ENCODE data around the gene CCDC134. TPM values are rescaled to one million over a fixed set of nuclear protein-coding genes. Genes with fewer than 3 reads are reported as not detected.

CCDC134 gene
- total and polyA plus RNA-seq, 2 of the 8 experiments (the other 6 are each of a cell fraction or from before 2014, with no cell fraction given), result 7.7 to 20.0 TPM

DNA sequence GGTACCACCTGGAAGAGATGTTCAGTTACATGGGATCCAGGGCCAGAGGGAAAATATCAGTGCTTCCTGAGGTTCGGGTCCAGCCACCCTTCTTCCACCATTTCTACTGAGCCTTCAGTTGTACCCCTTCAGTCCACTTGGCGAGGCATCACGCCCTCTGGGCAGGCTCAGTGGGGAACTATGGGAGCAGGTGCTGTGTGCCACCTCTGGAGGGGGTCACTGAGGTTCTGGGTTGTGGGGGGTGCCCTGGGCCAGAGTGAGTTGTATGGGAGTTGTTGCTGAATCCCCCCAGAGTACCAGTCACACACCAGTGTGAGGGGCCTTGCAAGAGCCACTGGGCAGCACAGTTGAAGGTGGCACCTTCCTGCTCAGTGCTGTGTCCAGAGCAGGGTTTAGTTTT lies 29.7 kb downstream of the CCDC134 start:
- H3K18ac ChIP-seq (ENCODE audit: extremely low read depth, low read length), result no peak overlapping the region
- TF ChIP-seq EGR1 (IDR thresholded peaks at IDR 0.05; ENCODE audit: borderline replicate concordance, low read depth, low read length), result no peak
- TF ChIP-seq, protein P1, sequence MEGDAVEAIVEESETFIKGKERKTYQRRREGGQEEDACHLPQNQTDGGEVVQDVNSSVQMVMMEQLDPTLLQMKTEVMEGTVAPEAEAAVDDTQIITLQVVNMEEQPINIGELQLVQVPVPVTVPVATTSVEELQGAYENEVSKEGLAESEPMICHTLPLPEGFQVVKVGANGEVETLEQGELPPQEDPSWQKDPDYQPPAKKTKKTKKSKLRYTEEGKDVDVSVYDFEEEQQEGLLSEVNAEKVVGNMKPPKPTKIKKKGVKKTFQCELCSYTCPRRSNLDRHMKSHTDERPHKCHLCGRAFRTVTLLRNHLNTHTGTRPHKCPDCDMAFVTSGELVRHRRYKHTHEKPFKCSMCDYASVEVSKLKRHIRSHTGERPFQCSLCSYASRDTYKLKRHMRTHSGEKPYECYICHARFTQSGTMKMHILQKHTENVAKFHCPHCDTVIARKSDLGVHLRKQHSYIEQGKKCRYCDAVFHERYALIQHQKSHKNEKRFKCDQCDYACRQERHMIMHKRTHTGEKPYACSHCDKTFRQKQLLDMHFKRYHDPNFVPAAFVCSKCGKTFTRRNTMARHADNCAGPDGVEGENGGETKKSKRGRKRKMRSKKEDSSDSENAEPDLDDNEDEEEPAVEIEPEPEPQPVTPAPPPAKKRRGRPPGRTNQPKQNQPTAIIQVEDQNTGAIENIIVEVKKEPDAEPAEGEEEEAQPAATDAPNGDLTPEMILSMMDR (IDR thresholded peaks at IDR 0.05; ENCODE audit: control extremely low read depth in 1 of 3, insufficient read depth in 1 of 3, low read depth in 1 of 3, low read length in 3 of 3), result peak; percentile 50 to 58 (median 55)
- 0 out of 4 replicates have a peak, but pooled peaks of 1 of the 2 experiments have one; percentile 4 for TF ChIP-seq RAD21 (IDR thresholded peaks at IDR 0.05 in 1 of 2, conservative IDR thresholded peaks at IDR 0.05 in 1 of 2; ENCODE audit: low read depth in 2 of 2, low read length in 2 of 2)
- no peak for FAIRE-seq
- peaks cover 0 to 8% (median 2%) of the 10 kb centered on the region in 4 experiments; a peak in 4 of 7 replicates for H3K4me1 ChIP-seq (replicated peaks in 1 of 4; ENCODE audit: control insufficient read depth in 3 of 4, insufficient read depth in 4 of 4, low read length in 3 of 4)
- H3K56ac ChIP-seq (replicated peaks; ENCODE audit: insufficient read length, low read depth, low read length), result no peak overlapping the region
- peaks cover 5% of the 10 kb centered on the region for H3K23me2 ChIP-seq (ENCODE audit: low read depth, low read length)
- peak overlapping the region; percentile 81 for H2BK120ac ChIP-seq (replicated peaks; ENCODE audit: low read depth, low read length)
- peaks cover 3 to 18% of the 10 kb centered on the region in 2 experiments; a peak in 3 of 4 replicates for H3K79me2 ChIP-seq (ENCODE audit: control insufficient read depth in 1 of 2, insufficient read depth in 2 of 2, low read length in 2 of 2)
- no peak overlapping the region for H2BK12ac ChIP-seq (ENCODE audit: low read depth, low read length)
- no peak for DNase-seq (ENCODE audit: low read depth in 1 of 2, low spot score in 2 of 2)
- 0 out of 2 replicates have a peak overlapping the region, but pooled peaks have one; percentile 1 for H4K8ac ChIP-seq (ENCODE audit: extremely low read depth, insufficient read depth, low read length)
- H3K27me3 ChIP-seq (replicated peaks in 1 of 4; ENCODE audit: control insufficient read depth in 3 of 4, extremely low read depth in 1 of 4, insufficient read depth in 3 of 4, low read length in 3 of 4), result no peaks in the 10 kb centered on the region
- no peak overlapping the region for H3K4me2 ChIP-seq (ENCODE audit: insufficient read depth in 1 of 2, low read depth in 2 of 2, low read length in 2 of 2)
- no peak overlapping the region for H2BK5ac ChIP-seq (ENCODE audit: low read depth, low read length)
- ChIA-PET CTCF (ENCODE audit: partially characterized antibody) (interaction anchor here (1.3 to 1.7 kb wide), 4 partner anchors 16 to 84 kb away, joined by 3 to 6 read pairs (median 4); no protein-coding TSS in a partner anchor), POLR2A (ENCODE audit: partially characterized antibody) (interaction anchor here (8.5 kb wide), 1 partner anchor 13 kb away, joined by 85 read pairs; no protein-coding TSS in a partner anchor)
- H3K4me3 ChIP-seq (ENCODE audit: extremely low read depth in 1 of 4, insufficient read depth in 2 of 4, low read depth in 3 of 4, low read length in 4 of 4), result no peak overlapping the region
- no peak overlapping the region for H3K27ac ChIP-seq (ENCODE audit: low read depth, low read length)
- H3K9ac ChIP-seq (replicated peaks in 1 of 4; ENCODE audit: extremely low read depth in 1 of 4, low read depth in 3 of 4, low read length in 3 of 4), result no peak overlapping the region
- H4K5ac ChIP-seq (ENCODE audit: insufficient read length, low read depth, low read length), result no peak overlapping the region
- no peak overlapping the region for H3K23ac ChIP-seq (ENCODE audit: insufficient read length)
- H2BK20ac ChIP-seq (ENCODE audit: low read length), result peak overlapping the region; percentile 11; the same call in 1 of the 2 replicates
- peaks cover 0 to 4% (median 2%) of the 10 kb centered on the region in 4 experiments; a peak in 2 of 8 replicates for H3K36me3 ChIP-seq (ENCODE audit: control insufficient read depth in 2 of 4, insufficient read depth in 4 of 4, low read length in 3 of 4)
- 79% methylated on average over 3 of the region's 3 CpGs; no CpG with 5 or more reads in 1 of the 2 experiments for WGBS, 2 experiments (ENCODE audit: extremely low coverage in 1 of 2, insufficient coverage in 1 of 2, insufficient read length in 1 of 2, insufficient replicate concordance in 2 of 2, low coverage in 1 of 2, low lambda C conversion rate in 2 of 2, missing lambda C conversion rate in 1 of 2)
- peak overlapping the region; percentile 56 for H4K91ac ChIP-seq (replicated peaks; ENCODE audit: insufficient read length, low read length)
- peaks cover 6% of the 10 kb centered on the region; the same call in 1 of the 2 replicates for H3K79me1 ChIP-seq (ENCODE audit: low read depth, low read length)
- no peak overlapping the region for H3K14ac ChIP-seq (ENCODE audit: insufficient read length)
- H2AK5ac ChIP-seq (ENCODE audit: low read depth, low read length), result no peak overlapping the region
- peak overlapping the region; percentile 20 for H3K4ac ChIP-seq (replicated peaks; ENCODE audit: insufficient read length, low read depth, low read length)
- no peak overlapping the region for H2AFZ ChIP-seq (ENCODE audit: low read length)
- H2BK15ac ChIP-seq (ENCODE audit: low read length), result no peak overlapping the region
- no peaks in the 10 kb centered on the region for H3K9me3 ChIP-seq (ENCODE audit: insufficient read depth in 2 of 2, low read depth in 1 of 2, low read length in 1 of 2)
- H4K20me1 ChIP-seq (replicated peaks in 1 of 2; ENCODE audit: control insufficient read depth in 1 of 2, insufficient read depth in 2 of 2, low read length in 2 of 2), result peaks cover 0 to 3% of the 10 kb centered on the region in 2 experiments

All from H1 (cell line).